HTR-8/SVneo (cell line): Measurements from ENCODE around the gene CD160.

Experiments
- DNase-seq: peaks from one replicate; pipeline ENCODE4 v3.0.0; 2011; ENCODE audit warnings: low spot score, mixed read lengths; ENCODE audit not compliant: insufficient read length
- FAIRE-seq: peaks from 2 replicates; lab custom pipeline; 2011; peaks lifted over from hg19 to GRCh38; lab: Jason Lieb, UNC

The CD160 gene

DNA sequence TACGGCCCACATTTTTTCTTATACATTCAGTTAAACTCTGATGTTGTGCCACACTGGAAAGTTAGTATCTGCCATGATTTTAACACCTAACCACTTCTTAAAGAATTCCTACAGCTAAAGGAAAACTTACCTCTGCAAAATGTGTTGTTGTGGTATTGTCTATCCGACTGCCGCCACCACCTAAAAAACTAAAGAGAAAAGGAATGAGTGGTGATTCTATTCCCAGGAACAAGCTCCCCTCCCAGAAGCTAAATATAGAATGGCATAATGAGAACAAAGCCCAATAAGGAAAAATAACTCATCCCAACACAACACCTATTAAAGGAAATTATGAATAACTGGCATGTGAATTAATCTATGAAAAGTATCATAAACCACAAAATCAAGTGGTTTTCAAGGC, 65.1 kb downstream of the CD160 start:
- DNase-seq = no peak
- FAIRE-seq = no peak

DNA sequence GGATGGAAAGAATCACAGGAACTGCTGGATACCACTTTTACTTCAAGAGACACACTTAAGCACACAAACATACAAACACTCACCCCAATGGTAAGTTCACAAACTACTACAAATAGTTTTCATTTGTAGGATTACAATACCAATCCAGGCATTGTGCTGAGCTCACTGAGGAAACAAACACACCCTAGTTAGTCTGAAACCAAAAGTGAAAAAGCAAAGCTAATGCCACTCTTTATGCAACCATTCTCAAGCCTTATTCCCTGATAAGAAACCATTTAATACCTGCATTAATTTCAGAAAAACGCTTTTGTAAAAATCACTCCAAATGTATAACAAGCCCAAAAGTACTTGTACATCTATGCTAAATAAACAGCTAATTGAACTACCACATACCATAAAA, 66.2 kb downstream of the CD160 start:
- FAIRE-seq (no peak), DNase-seq (no peak)

DNA sequence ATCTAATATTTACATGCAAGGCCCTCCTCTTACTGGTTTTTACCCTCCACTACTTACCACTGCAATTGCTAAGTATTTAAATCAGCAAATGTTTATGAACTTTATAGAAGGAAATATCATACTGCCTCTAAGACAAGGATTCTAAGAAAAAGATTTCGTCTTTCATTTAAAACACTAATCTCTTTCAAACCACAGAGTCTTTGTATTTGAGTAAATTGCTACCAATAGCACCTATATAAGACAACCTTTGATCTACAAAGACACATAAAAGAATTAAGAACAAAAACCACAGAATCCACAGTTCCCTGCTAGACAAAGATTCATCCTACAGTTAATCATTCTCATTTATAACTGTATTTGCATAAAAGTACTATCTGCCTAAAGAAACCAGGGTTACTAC, 67.0 kb downstream of the CD160 start:
- FAIRE-seq = no peak
- no peak for DNase-seq

DNA sequence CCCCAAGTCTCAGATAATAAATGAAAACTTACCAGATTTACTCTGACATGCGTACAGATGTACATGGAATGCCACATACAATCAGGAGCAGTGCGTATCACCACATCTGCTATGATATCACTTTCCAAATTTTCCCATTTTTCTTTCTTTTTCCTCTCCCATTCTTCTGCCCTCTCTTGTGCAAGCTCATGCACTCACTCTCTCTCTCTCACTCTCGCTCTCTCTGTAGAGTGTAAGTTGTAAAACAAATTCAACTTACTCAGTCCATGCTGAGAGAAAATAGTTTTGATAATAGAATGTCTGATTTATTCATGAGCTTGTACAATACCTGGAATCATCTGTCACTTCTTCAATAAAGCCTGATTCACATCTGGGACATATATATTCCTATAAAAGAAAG, 69.3 kb downstream of the CD160 start:
- DNase-seq = no peak
- FAIRE-seq = no peak
